Neural crest cell (in vitro differentiated cells): ENCODE results near the gene SHH. TPM values are rescaled to one million over a fixed set of nuclear protein-coding genes. Genes with fewer than 3 reads are reported as not detected.
A peak's percentile ranks its signal among the peaks of the same experiment; 100 is the strongest.

Experiments
- DNase-seq: peaks from one replicate; pipeline ENCODE4 v3.0.0; 2021; ENCODE audit warnings: low read depth, mixed read lengths, low spot score
- H3K27ac Mint-ChIP-seq: one replicate; pipeline ENCODE4 v1.8.0; 2021; ENCODE audit warnings: mild to moderate bottlenecking, mixed read lengths; ENCODE audit not compliant: unreplicated experiment
- H3K27me3 Mint-ChIP-seq: 2 replicates; pipeline ENCODE4 v1.8.0; 2021; ENCODE audit warnings: low read depth, mild to moderate bottlenecking, mixed read lengths
- H3K36me3 Mint-ChIP-seq: 2 replicates; pipeline ENCODE4 v1.8.0; 2021; ENCODE audit warnings: low read depth, mild to moderate bottlenecking, mixed read lengths
- H3K4me1 Mint-ChIP-seq: 2 replicates; pipeline ENCODE4 v1.8.0; 2021; ENCODE audit warnings: mixed read lengths
- H3K4me3 Mint-ChIP-seq: one replicate; pipeline ENCODE4 v1.8.0; 2021; ENCODE audit warnings: mild to moderate bottlenecking, mixed read lengths
- H3K9me3 Mint-ChIP-seq: 2 replicates; pipeline ENCODE4 v1.8.0; 2021; ENCODE audit warnings: mixed read lengths
- total RNA-seq: library from RNA; stranded (reverse); gene quantifications from 2 replicates; pipeline ENCODE4 v1.2.1, GENCODE V29; 2021
- TF ChIP-seq, protein P1 (sequence below): fragments of 200-600 bp; sonication (generic); conservative IDR thresholded peaks from 2 replicates; pipeline ENCODE4 v1.5.0; 2021; ENCODE audit warnings: antibody characterized with exemption, mild to moderate bottlenecking

Gene SHH
- total RNA-seq, 1 donor from 2014 or later: not detected

GRCh38 chr7:155808549-155809331, 3.5 kb downstream of the SHH start:
- H3K9me3 Mint-ChIP-seq: no peaks in the 10 kb centered on the region
- TF ChIP-seq, protein P1, sequence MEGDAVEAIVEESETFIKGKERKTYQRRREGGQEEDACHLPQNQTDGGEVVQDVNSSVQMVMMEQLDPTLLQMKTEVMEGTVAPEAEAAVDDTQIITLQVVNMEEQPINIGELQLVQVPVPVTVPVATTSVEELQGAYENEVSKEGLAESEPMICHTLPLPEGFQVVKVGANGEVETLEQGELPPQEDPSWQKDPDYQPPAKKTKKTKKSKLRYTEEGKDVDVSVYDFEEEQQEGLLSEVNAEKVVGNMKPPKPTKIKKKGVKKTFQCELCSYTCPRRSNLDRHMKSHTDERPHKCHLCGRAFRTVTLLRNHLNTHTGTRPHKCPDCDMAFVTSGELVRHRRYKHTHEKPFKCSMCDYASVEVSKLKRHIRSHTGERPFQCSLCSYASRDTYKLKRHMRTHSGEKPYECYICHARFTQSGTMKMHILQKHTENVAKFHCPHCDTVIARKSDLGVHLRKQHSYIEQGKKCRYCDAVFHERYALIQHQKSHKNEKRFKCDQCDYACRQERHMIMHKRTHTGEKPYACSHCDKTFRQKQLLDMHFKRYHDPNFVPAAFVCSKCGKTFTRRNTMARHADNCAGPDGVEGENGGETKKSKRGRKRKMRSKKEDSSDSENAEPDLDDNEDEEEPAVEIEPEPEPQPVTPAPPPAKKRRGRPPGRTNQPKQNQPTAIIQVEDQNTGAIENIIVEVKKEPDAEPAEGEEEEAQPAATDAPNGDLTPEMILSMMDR: no peak
- no peak overlapping the region for H3K27ac Mint-ChIP-seq
- peaks cover 40% of the 10 kb centered on the region for H3K4me1 Mint-ChIP-seq
- no peaks in the 10 kb centered on the region for H3K36me3 Mint-ChIP-seq
- peaks cover 92% of the 10 kb centered on the region for H3K27me3 Mint-ChIP-seq
- peak overlapping the region; percentile 81 for H3K4me3 Mint-ChIP-seq
- DNase-seq: peak; percentile 45

DNA sequence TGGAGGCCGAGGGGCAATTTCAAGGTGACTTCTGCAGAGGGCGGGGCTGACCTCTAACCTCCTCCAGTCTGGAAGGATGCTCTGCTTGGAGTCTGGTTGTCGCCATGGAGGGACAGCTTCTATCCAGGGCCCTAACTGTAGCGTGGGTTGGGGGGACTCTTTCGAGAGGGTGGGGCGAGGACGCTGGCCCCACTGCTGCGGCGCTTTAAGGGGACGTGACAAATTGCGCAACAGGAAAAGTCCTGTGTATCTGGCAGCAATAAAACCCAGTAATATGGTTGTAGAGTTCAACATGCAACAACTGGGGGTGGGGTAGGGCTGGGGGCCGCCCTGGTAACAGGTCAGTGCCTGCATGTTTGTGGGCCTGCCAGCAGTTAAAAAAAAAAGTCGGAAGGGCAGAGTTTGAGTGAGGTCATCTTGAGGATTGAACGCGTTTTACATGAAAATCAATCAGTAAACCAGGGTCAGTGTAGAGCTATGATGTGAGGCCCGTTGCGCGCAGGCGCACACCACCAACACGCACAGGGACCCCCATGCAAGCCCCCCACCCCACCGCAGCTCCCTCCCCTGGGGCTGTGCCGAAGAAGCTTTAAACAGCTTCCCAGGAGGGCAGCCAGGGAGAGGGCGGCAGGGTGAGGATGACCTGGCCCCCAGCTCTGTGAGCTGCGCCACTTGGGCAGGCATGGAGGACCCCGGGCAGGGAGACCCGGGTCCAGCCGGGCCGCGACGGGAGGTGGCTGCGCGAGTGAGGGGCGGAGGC, 4.3 kb downstream of the SHH start:
- Mint-ChIP-seq H3K4me1 (peaks cover 44% of the 10 kb centered on the region), H3K4me3 (peak overlapping the region; percentile 67), H3K36me3 (no peaks in the 10 kb centered on the region), H3K27me3 (peaks cover 90% of the 10 kb centered on the region), H3K9me3 (no peaks in the 10 kb centered on the region), H3K27ac (no peak overlapping the region)
- TF ChIP-seq, protein P1: no peak
- DNase-seq: no peak

DNA sequence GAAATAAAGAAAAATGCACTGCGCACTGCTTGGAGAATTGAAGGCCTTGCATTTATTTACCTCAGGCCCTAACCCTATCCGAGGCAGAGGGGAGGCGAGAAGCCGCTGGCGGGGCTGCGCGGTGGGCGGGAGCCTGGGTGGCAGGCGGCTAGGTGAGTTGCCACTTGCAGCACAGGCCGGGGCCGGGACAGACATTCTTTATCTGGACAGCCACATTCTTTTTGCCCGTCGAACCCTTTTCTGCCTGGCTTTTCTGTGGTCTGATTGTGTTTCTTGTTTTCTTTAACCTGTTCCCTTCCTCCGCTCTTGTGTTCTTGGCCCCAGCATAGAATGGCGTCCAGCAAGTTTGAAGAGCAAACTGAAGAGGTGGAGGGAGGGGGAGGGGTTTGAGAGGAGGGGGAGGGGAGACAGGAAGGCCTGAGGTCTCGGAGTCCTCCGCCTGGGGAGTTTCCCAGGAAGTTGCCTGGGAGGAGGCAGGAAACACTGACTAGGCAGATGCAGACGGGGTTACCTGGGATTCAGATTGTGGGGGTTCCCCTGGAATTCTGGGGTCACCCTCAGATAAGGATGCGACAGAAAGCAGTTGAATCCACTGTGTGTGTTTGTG, 5.1 kb downstream of the SHH start:
- peaks cover 87% of the 10 kb centered on the region for H3K27me3 Mint-ChIP-seq
- H3K4me3 Mint-ChIP-seq: peak overlapping the region; percentile 67
- H3K36me3 Mint-ChIP-seq: no peaks in the 10 kb centered on the region
- H3K4me1 Mint-ChIP-seq: peaks cover 47% of the 10 kb centered on the region
- DNase-seq: no peak
- H3K27ac Mint-ChIP-seq: no peak overlapping the region
- TF ChIP-seq, protein P1: no peak
- H3K9me3 Mint-ChIP-seq: no peaks in the 10 kb centered on the region

GRCh38 chr7:155806096-155806871, 6.0 kb downstream of the SHH start:
- Mint-ChIP-seq H3K4me1 (peaks cover 40% of the 10 kb centered on the region), H3K27ac (no peak overlapping the region), H3K27me3 (peaks cover 86% of the 10 kb centered on the region)

GRCh38 chr7:155805826-155806095, 6.5 kb downstream of the SHH start:
- peaks cover 86% of the 10 kb centered on the region for H3K27me3 Mint-ChIP-seq
- H3K4me1 Mint-ChIP-seq: peaks cover 37% of the 10 kb centered on the region
- no peak for DNase-seq
- no peak overlapping the region for H3K27ac Mint-ChIP-seq
- no peak overlapping the region for H3K4me3 Mint-ChIP-seq
- TF ChIP-seq, protein P1: no peak
- no peaks in the 10 kb centered on the region for H3K36me3 Mint-ChIP-seq
- H3K9me3 Mint-ChIP-seq: no peaks in the 10 kb centered on the region

More at GRCh38 chr7:155806096-155806871, 6.0 kb downstream of the SHH start:
- H3K9me3 Mint-ChIP-seq: no peaks in the 10 kb centered on the region
- H3K36me3 Mint-ChIP-seq: no peaks in the 10 kb centered on the region
- TF ChIP-seq, protein P1: peak; percentile 17
- no peak for DNase-seq
- peak overlapping the region; percentile 68 for H3K4me3 Mint-ChIP-seq
